HL-60 (cell line): ENCODE measurements around the gene CORO2A.

Experiments used
- DNase-seq, 2 experiments: peaks; one replicate each; pipeline ENCODE4 v3.0.0-alpha.2; 2010 to 2020; ENCODE audit warnings: low read depth in 1 of 2, low spot score in 1 of 2
- H3K27ac ChIP-seq: fragments of 250-450 bp; sonication (Bioruptor Pico); replicated peaks from 2 replicates; pipeline ENCODE4 v1.5.1; 2020; ENCODE audit warnings: mild to moderate bottlenecking, moderate library complexity
- H3K27me3 ChIP-seq: fragments of 250-450 bp; sonication (Bioruptor Pico); 2 replicates; pipeline ENCODE4 v1.5.1; 2021; ENCODE audit warnings: mild to moderate bottlenecking, moderate library complexity; ENCODE audit not compliant: insufficient read depth, poor library complexity, severe bottlenecking
- H3K4me3 ChIP-seq: replicated peaks from 2 replicates; pipeline ENCODE4 v1.5.1; 2011; ENCODE audit warnings: mild to moderate bottlenecking, control low read depth, low read length; ENCODE audit not compliant: insufficient read depth
- CTCF ChIP-seq: IDR thresholded peaks from one replicate; pipeline ENCODE4 v1.5.1; 2011; ENCODE audit warnings: low read length, control low read depth, inconsistent platforms; ENCODE audit not compliant: insufficient read depth
- GABPA ChIP-seq: IDR thresholded peaks from 2 replicates; pipeline ENCODE4 v1.6.1; 2012; ENCODE audit warnings: low read depth
- POLR2AphosphoS5 ChIP-seq: IDR thresholded peaks from 2 replicates; pipeline ENCODE4 v1.6.1; 2012; ENCODE audit warnings: low read depth
- SPI1 ChIP-seq: IDR thresholded peaks from 2 replicates; pipeline ENCODE4 v1.6.1; 2012; ENCODE audit warnings: low read depth, mild to moderate bottlenecking, borderline replicate concordance
- TF ChIP-seq, protein P1 (sequence below): IDR thresholded peaks from 2 replicates; pipeline ENCODE4 v1.6.1; 2012; ENCODE audit warnings: low read depth; ENCODE audit not compliant: insufficient replicate concordance

Gene CORO2A

DNA sequence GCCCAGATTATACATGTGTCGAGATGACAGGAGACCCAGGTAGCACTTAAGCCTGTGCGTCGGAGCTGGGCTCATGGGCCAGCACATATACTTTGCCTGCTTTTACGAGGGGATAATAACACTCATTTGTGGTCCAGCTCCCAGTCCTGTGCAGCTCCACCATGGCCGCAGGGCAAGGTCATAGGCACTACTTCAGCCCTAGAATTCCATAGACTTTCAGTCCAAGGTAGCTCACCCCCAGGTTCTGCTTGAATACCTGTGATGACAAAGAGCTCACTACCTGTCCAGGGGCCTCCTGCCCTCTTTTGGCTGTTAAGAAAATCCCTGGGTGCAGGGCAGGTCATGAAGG, 1.7 kb downstream of the CORO2A start:
- TF ChIP-seq SPI1, result no peak
- TF ChIP-seq GABPA, result no peak
- TF ChIP-seq, protein P1, sequence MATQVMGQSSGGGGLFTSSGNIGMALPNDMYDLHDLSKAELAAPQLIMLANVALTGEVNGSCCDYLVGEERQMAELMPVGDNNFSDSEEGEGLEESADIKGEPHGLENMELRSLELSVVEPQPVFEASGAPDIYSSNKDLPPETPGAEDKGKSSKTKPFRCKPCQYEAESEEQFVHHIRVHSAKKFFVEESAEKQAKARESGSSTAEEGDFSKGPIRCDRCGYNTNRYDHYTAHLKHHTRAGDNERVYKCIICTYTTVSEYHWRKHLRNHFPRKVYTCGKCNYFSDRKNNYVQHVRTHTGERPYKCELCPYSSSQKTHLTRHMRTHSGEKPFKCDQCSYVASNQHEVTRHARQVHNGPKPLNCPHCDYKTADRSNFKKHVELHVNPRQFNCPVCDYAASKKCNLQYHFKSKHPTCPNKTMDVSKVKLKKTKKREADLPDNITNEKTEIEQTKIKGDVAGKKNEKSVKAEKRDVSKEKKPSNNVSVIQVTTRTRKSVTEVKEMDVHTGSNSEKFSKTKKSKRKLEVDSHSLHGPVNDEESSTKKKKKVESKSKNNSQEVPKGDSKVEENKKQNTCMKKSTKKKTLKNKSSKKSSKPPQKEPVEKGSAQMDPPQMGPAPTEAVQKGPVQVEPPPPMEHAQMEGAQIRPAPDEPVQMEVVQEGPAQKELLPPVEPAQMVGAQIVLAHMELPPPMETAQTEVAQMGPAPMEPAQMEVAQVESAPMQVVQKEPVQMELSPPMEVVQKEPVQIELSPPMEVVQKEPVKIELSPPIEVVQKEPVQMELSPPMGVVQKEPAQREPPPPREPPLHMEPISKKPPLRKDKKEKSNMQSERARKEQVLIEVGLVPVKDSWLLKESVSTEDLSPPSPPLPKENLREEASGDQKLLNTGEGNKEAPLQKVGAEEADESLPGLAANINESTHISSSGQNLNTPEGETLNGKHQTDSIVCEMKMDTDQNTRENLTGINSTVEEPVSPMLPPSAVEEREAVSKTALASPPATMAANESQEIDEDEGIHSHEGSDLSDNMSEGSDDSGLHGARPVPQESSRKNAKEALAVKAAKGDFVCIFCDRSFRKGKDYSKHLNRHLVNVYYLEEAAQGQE, result no peak
- TF ChIP-seq POLR2AphosphoS5, result no peak
- no peaks in the 10 kb centered on the region for H3K27me3 ChIP-seq
- H3K27ac ChIP-seq, result no peak overlapping the region
- H3K4me3 ChIP-seq, result no peak overlapping the region
- DNase-seq, result no peak

DNA sequence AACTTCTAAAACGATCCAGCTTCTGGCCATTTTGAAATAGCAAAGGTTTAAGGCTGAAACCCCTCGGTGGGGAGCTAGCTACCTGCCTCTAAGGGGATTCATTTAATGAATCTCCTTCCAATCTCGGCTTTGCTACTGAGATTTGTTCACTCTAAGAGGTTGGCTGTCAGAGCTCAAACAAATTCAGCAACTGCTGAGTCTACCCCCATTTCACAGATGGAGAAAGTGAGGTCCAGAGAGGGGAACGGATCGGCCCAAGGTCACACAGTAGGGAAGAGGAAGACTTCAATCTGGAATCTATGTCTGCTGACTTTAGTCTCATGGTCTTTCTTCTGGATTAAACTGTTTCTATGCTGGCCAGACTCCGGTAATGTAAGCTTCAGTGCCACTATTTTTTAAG, 3.0 kb downstream of the CORO2A start:
- H3K27ac ChIP-seq, result no peak overlapping the region
- H3K4me3 ChIP-seq, result no peak overlapping the region
- no peak for DNase-seq
- no peak for TF ChIP-seq SPI1
- no peak for TF ChIP-seq CTCF
- TF ChIP-seq, protein P1, result no peak
- TF ChIP-seq GABPA, result no peak
- TF ChIP-seq POLR2AphosphoS5, result no peak
- H3K27me3 ChIP-seq, result no peaks in the 10 kb centered on the region

GRCh38 chr9:98187926-98188325, 4.5 kb downstream of the CORO2A start:
- DNase-seq, result no peak
- no peaks in the 10 kb centered on the region for H3K27me3 ChIP-seq
- H3K27ac ChIP-seq, result peak overlapping the region; percentile 27
- TF ChIP-seq SPI1 (no peak), GABPA (no peak), POLR2AphosphoS5 (no peak), CTCF (no peak)
- TF ChIP-seq, protein P1, result no peak
- H3K4me3 ChIP-seq, result no peak overlapping the region

- DNase-seq, result no peak
- Histone ChIP-seq H3K4me3 (no peak overlapping the region), H3K27ac (peak overlapping the region; percentile 88), H3K27me3 (no peaks in the 10 kb centered on the region)
- TF ChIP-seq POLR2AphosphoS5 (no peak), CTCF (no peak), SPI1 (no peak), GABPA (no peak)
- TF ChIP-seq, protein P1, result no peak
Observed at GRCh38 chr9:98186236-98186635, 6.2 kb downstream of the CORO2A start.
